Measurements from ENCODE around the gene CNOT6.
"Not testable (repeated sequence)": the region's sequence is repeated elsewhere in the genome, so short reads cannot be mapped to it uniquely, and the experiment has no call there.

CNOT6 gene

GRCh38 chr5:180521591-180521990, 27.4 kb downstream of the CNOT6 start:
- DNase-seq: no peak

GRCh38 chr5:180522330-180522729, 28.2 kb downstream of the CNOT6 start:
- DNase-seq: no peak

GRCh38 chr5:180523629-180524466, 29.7 kb downstream of the CNOT6 start:
- no peak for DNase-seq

- no peak for DNase-seq
These were observed 31.2 kb downstream of the CNOT6 start for GRCh38 chr5:180525399-180525798.

DNA sequence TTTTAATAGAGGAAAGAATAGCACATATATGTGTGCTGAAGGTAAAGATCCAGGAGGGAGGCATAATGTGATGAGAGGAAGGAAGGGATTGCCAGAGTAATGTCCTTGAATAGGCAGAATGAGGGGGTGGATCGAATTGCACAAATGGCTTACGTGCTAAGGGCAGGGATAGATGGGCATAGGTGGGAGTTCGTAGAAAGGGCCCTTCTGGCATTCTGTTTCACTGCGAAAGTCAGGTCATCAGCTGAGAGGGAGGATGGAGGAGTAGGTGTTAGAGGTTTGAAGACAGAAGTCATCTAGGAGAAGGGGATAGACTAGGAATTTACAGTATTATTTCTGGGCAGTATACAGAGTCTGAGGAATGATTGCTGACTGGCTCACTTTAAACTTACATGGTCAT, 32.1 kb downstream of the CNOT6 start:
- no peak for DNase-seq

GRCh38 chr5:180527659-180528058, 33.5 kb downstream of the CNOT6 start:
- no peak for DNase-seq

DNA sequence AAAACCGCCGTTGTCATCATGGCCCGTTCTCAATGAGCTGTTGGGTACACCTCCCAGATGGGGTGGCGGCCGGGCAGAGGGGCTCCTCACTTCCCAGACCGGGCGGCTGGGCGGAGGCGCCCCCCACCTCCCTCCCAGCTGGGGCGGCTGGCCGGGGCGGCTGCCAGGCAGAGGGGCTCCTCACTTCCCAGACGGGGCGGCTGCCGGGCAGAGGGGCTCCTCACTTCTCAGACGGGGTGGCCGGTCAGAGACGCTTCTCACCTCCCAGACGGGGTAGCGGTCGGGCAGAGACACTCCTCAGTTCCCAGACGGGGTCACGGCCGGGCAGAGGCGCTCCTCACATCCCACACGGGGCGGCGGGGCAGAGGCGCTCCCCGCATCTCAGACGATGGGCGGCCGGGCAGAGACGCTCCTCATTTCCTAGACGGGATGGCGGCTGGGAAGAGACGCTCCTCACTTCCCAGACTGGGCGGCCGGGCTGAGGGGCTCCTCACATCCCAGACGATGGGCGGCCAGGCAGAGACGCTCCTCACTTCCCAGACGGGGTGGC, 36.9 kb downstream of the CNOT6 start:
- DNase-seq: not testable (repeated sequence)

GRCh38 chr5:180532268-180532667, 38.1 kb downstream of the CNOT6 start:
- DNase-seq: no peak

DNA sequence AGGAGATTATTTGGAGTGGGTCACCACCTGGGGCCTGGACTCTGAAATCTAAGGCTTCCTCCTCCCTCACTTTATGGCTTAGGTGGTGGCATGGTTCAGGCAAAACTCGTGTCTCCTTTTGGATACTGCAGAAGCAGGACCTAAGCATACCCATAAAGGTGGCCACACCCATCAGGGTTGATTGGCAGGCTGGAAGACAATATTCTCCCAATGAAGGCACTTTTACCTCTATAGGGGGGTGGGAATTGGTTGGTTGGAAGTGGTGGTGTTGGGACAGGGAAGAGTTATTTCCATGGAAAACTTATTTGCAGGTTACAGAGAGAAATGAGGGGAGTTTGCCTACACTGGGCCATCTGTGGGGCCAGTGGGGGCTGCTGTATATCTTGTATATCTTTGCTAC, 39.7 kb downstream of the CNOT6 start:
- no peak for DNase-seq

- DNase-seq: no peak
These were observed 41.4 kb downstream of the CNOT6 start for GRCh38 chr5:180535573-180535972.

- DNase-seq: no peak
These were observed 46.0 kb downstream of the CNOT6 start for GRCh38 chr5:180540050-180540694.

GRCh38 chr5:180541710-180542109, 47.5 kb downstream of the CNOT6 start:
- no peak for DNase-seq

DNA sequence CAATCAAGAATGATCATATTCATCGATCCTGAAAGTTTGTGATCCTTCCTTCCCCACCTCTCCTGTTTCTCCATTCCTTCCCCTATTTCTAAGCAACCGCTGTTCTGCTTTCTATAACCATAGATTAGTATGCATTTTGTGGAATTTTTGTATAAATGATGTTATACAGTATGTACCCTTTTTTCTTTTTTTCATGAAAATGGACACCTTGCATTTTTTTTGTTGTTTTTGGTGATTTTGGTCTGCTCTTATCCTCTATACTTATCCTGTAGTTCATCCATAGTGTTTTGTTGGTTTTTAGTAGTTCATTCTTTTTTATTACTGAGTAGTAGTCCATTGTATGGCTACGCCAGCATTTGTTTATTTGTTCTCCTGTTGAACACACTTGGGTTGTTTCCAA, 51.1 kb downstream of the CNOT6 start:
- DNase-seq: no peak

DNA sequence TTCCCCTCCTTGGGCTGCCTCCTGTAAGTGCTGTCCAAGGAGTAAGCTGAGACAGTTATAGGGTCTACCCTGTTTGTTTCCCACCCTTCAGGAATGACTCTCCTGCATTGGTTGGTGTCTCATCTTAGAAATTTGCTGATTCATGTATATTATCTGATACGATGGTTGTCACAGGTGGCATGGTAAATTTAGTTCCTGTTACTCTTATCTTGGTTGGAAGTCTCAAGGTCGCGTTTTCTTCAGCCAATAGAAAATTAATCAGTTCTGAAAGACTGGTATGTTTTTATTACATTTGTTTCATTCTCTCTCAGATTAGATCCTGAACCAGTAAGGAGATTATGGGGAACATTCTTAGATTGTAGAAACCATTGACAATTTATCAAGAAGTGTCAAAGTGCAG, 54.4 kb downstream of the CNOT6 start:
- no peak for DNase-seq

DNA sequence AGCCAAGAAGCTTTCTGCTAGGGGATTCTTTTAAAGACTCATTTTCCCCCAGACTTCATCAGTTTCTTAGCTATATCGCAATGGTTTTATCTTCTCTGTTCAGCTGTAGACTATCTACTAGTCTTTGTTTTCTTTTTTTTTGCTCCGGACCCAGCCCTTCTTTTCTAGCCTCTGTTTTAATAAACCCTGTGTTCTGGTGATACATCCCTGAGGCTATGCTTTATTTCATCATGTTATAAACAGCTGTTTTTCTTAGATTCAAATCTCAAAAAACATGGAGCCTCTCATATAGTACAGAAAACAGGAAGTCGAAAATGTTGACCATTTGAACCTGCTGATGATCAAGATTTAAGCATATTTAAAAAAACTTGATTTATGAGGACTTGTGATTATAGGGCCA, 59.4 kb downstream of the CNOT6 start:
- no peak for DNase-seq

GRCh38 chr5:180555168-180555921, 61.2 kb downstream of the CNOT6 start:
- no peak for DNase-seq

- DNase-seq: no peak
These were observed 63.1 kb downstream of the CNOT6 start for GRCh38 chr5:180557217-180557809.

GRCh38 chr5:180558232-180558631, 64.1 kb downstream of the CNOT6 start:
- DNase-seq: no peak

DNA sequence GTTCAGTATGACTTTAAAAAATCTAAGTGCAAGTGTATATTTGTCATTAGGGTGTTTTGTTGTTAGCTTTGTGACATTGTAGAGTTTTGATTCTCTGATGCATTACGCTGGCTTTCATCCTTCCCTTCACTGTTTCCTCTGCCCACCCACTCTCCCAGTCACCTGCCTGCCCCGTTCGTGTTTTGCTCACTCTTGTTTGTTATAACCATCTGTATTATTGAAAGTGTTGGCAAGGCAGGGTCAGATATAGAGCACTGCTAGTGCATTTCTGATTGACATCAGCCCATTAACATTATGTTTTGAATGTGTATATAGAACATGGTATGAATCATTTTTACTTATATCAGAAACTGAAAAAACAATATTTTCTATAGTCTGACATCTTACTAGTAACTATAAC, 69.8 kb downstream of the CNOT6 start:
- DNase-seq: no peak

DNA sequence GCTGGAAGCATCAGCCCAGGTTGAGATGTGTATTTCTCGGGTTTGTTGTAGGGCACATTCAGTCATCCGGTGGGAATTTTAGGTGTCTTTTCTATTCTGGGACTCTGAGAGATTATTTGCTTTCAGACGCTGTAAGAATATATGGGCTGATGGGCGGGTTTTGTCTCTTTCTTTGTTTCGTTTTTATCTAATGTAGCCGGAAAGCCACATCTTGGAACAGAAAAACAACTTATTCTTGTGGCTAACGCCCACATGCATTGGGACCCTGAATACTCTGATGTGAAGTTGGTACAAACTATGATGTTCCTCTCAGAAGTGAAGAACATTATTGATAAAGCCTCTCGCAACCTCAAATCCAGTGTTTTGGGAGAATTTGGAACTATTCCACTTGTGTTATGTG, 74.7 kb downstream of the CNOT6 start:
- DNase-seq: no peak

- DNase-seq: no peak
These were observed 81.4 kb downstream of the CNOT6 start for GRCh38 chr5:180575571-180575970.

GRCh38 chr5:180580681-180581080, 86.5 kb downstream of the CNOT6 start:
- no peak for DNase-seq

GRCh38 chr5:180583738-180584137, 89.6 kb downstream of the CNOT6 start:
- no peak for DNase-seq

All from RPMI8226 (cell line).